Measurements from ENCODE around the gene NRG3.

NRG3 gene

DNA sequence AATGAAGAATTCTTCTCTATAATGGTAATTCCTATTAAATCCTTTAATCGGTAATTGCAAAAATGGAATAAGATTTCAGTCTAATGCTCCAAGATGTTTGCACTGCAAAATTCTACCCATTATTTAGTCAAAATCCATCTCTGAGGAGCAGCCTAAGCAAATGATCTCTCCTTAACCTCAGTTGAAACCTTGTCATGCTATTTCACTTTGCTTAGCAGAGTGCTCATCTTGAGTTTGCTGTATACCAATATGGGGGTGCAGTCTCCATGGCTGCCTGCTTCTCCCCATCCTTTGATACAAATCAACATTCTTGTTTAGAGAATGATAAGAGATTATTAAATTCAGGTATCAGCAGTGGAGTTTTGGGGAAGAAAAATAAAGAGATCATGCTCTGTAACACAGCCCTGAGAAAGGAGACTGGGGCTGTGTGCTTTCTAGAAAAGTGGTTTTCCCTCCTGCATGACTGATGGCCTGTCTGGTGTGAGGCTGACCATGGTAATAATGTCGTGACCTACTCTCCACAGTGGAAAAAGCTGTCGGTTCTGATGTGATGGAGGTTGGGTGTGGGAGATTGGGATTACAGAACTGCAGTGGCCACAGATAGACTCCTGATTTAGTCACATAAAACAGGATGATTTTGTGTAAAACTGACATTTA lies 982.1 kb downstream of the NRG3 start:
- ATAC-seq: no peak

DNA sequence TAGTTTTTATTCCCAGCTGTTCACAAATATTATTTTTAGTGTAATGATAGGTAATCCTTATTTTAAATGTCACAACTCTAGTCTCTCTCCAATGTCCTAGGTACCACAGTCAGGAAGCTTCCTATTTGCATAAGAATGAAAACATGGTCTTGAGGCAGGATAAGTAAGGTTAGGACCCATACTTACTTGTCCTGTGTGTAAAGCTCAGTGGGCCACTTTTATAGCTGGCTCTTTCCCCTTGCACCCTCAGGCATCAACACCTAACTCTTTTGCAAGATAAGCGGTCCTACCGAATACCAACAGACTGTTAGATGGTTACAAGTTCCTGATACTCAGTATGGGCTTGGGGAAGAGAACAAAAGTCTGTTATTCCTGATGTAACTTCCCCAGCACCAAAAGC lies 986.9 kb downstream of the NRG3 start:
- no peak for ATAC-seq

DNA sequence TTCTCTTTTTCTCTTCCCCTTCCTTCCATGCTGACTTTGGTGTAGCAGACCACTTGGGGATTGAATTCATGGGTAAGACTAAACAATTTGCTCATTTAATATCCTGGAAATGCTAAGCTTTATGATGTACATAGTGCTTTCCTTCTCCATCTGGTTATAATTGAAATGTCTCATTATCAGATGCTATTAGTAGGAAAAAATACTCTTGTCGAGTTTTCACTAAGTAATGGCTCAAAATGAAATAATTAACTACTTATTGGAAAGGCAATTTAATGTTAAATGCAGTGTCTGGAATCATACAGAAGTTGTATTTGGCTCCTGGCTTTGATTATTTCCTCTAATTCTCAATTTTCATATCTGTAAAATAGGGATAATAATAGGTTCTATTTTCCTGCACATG lies 990.4 kb downstream of the NRG3 start:
- ATAC-seq: no peak

DNA sequence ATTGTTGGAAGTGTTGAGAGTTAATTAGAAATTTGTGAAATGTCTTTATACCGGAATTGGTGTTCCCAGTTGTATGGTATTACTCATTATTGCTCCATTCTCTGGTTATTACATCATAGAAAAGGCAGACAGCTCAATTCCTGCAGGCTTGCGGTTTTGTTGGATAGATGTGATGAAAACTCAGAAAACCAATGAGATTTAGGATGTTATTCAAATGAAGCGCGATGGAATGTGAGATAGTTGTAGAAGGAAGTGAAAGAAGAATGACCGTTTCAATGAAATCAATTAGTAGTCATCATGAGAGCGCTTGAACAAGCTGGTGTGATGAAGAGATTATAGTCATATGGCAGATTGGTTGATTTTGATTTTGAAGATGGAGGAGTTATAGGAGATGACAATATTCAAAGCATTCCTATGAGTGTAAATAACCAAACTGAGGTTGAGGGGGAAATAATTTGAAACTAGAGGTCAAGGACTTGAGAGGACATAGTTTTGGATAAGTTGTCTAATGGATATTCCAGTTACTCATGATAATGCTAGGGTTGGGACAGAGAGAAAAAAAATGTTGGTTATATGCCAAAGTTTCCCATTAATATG lies 991.5 kb downstream of the NRG3 start:
- ATAC-seq: no peak

DNA sequence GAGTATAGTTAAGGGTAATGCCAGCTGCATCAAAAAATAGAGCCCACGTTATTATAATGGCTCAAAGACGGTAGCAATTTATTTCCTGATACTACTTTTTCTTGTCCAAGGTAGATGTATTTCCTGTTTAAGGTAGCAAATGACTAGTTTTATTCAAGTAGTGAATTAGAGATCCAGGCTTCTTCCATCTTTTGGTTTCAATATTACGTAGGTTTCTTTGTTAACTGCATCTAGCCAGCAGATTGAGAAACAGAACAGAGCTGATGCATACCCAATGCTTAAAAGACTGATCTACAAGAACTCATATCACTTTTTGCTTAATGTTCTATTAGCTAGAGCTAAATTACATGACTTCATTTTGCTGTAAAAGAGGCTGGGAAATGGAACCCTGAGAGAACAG lies 992.1 kb downstream of the NRG3 start:
- ATAC-seq: no peak

DNA sequence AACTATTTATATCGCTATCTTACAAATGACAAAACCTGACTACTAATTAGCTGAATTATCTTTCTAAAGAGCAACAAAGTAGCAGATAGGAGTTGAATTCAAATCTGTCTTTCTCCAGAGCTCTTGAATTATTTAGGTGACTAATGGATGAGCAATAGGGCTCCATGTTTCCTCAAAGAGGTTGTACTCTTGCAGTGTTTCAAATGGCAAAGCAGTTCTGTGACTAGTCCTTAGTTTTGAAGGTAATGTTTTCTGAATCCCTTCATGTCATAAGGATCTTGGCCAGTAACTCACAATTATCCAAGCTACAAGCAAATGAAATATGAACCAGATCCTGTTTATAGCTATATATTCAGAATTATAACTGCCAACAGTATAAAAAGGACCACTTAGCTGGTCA lies 999.7 kb downstream of the NRG3 start:
- ATAC-seq: no peak

DNA sequence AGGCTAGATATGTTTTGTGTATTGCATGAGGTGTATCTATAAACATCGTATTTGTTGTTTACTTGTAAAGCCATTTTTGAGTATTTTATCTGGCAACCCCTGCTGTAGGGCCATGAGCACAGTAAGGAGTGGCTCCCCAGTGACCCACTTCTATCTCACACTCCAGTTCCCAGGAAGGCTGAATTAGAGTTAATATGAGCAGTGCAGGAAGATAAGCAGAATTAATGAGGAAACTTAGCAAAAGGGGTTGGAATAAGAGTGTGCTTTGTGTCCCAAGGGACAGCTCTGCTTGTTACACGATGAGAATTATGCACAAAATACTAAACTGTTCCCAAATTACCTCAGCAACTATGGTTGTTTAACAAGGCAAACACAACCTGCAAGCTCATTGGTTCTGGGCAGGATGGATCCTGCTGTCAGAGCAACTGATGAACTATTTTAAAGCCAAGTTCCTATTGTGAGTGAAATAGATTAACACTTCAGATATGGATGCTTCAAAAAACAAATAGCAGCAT lies 1005.8 kb downstream of the NRG3 start:
- ATAC-seq: no peak

DNA sequence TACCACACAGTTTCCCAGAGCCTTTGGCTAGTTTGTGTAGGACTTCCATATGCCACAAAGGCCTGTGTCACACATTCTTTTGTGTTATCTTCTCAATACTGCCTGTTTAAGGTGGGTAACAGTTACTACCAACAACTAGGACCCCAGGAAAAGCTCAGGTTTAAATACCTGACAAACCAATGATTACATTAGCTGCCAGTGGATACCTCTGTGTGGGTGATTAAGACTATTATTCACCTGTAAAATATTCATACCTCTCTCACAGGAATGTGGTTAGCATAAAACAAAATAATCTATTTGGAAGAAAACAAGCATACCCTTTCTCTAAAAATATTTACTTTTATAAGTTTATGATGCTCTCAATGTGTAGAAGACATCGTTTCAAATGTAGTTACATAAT lies 1007.7 kb downstream of the NRG3 start:
- ATAC-seq: no peak

DNA sequence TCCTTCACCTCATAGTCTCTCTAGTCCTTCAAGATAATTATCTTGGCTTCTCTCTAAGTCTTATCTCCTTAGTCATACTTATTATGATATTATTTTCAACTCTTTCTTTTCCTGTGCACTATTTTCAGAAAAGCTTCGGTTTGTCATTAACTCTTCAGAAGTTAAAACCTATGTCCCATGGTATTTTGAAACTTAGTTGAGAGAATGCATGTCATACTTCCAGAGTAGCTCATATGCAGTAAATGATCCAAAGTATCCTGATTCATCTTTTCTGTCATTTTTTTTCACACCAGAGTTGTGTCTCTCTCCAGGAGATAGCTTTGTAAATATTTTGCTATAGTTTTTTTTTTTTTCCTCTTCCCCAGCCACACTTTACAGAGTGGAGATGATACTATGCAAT lies 1008.6 kb downstream of the NRG3 start:
- ATAC-seq: no peak

DNA sequence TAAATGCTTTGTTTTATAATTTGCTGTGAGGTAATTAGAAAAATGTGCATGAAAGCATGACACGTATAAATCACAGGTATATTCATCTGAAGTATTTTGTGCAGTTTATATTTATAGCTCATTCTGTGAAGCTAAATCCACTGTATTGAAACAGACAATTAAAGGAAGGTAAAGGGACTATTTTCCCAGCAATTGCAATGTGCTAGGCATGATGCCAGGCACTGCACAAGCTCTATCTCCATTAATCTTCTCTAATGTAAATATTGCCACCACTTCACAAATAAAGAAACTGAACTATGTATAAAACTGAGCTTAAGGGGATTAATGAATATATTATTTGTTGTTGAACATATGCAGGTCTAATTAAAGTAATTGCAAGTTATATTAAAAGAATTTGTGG lies 1012.5 kb downstream of the NRG3 start:
- ATAC-seq: no peak

DNA sequence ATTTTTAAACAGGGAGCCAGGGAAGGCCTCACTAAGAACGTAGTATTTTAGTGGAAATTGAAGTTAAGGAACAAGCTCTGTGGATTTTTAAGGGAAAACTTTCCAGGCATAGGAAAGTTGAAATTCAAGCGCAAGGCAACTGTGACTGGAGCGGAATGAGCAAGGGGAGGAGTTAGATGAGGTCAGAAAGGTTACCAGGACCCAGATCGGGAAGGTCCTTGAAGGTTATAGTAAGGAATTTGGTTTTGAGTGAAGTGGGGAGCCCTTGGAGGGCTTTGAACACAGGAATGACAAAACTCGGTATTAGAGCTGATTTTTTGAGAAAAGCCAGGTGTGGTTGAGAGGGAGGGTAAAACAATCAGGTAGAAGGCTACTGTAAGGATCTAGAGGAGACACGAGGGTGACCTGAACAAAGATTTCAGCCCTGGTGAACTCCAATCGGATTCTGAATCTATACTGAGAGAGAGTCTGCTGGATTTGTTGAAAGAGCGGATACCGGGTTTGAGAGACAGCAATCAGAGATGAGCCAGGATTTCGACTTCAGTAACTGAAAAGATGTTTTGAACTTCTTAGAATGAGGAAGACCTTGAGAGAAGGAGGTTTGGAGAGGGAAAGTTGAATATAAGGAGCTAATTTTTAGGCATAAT lies 1013.9 kb downstream of the NRG3 start:
- no peak for ATAC-seq

DNA sequence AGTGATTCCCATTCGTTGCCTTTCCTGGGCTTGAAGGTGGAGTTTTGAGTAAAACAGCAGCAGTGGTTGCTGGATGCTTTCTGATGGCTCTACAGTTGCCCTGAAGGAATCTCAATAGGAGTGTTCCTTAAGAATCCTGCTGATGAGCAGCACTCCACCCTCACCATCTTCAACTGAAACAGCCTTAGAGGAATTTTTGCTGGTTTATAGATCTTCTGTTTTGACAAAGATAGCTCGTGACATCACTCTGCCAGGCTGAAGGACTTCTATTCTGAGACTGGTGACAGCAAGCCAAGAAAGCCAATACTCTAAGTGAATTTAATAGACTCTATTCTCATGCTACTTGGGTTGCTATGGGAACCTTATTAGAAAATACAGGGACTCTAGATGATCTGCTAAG lies 1014.7 kb downstream of the NRG3 start:
- no peak for ATAC-seq

DNA sequence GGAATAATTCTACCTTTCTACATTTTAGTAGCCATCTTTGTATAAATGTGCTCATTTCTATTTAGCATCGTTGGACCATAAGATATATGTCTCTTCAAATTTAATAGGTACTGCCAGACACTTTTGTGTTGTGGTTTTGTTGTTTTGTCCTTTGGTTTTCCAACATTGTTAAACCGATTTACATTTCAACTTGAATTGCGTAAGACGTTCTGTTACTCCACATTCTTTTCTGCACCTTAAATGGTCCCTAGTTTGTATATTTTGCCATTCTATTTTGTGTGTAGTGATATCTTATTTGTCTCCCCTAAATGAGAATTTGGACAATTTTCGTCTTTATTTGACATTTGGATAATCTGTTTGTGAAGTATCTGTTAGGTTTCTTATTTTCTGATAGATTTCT lies 1015.6 kb downstream of the NRG3 start:
- ATAC-seq: no peak

DNA sequence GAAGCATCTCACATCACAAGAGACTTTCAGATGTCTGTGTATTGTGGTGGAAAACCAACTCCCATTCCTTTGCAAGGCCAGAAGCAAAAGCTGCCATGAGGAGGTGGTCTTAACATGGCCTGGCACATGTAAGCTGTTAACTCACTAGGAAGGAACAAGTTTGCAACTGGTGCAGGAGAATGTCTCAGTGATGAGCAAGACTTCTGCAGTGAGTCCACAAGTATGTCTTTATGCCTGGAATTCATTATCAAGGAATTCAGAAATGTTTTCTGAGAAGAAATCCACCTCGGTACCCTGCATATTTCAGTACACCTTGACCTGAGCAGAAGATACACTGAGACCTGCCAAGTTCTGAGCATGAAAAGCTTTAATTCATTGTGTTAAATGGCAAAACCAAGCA lies 1033.1 kb downstream of the NRG3 start:
- no peak for ATAC-seq

DNA sequence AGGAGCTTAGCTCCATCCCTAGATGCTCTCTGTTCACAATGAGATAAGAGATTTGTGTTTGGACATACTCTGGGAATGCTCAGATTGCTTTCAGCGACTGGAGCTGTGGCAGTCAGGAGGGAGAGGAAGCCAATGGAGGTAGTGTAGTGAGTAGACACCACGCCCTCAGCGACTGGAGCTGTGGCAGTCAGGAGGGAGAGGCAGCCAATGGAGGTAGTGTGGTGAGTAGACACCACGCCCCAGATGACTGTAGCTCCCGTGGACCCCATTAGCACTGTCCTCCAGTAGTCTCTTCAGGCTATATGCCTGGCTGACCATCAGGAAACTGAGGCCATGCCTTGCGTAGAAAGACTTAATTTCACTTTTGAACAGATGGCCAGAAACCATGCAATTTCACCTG lies 1033.8 kb downstream of the NRG3 start:
- no peak for ATAC-seq

DNA sequence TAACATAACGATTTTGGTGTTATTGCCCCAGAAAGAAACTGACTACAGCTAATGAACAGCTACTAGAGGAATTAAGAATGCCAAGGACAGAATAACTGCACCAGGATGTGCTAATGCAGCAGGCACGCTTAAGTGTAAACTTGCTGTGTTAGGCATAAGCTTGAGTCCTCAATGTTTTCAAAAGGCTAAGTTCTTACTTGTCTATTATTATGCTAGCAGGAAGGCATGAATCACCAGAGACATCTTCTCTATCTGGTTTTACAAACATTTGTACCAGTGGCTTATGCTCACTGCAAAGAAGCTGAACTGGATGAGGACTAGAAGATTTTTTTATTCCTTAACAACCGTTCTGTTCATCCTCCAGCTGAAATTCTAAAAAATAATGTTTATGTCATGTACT lies 1035.3 kb downstream of the NRG3 start:
- no peak for ATAC-seq

DNA sequence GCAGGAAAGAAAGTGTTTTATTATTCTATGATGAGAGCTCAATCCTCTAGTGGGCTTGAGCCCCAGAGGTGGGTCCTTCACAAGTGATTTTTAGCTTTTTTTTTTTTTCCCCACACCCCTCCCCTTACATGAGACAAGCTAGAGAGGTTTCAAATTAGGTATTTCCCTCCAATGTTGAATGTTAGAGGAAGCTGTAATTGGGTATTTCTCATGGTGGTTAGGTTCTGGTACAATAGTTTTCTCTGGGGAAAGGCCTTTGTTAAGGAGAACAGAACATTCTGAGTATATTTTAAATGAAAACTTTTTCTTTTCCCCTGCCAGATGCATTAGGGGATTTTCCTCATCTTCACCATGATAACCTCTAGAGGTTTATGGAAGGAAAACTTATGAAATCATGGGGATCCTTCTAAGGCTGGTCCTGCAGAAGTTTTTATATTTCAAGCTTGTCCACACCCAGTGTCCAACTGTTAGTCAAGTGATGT lies 1039.7 kb downstream of the NRG3 start:
- ATAC-seq: no peak

DNA sequence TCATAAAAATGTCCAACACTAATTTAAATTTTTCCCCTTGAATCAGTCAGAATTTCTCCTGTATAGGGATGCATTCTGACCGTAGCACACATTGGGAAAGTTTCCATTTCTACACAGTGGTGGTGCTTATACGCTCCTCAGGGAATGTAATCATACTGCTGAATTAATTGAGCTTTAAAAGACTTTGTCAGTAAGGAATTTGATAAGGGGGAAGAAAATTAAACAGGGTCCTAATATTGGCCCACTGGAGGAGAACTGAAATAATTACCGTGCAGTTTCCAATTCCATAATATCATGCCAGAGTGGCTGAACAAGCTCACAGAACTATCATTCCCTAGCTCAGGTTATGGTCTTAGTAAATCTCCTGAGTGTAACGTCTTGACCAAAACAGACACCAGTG lies 1041.9 kb downstream of the NRG3 start:
- no peak for ATAC-seq

DNA sequence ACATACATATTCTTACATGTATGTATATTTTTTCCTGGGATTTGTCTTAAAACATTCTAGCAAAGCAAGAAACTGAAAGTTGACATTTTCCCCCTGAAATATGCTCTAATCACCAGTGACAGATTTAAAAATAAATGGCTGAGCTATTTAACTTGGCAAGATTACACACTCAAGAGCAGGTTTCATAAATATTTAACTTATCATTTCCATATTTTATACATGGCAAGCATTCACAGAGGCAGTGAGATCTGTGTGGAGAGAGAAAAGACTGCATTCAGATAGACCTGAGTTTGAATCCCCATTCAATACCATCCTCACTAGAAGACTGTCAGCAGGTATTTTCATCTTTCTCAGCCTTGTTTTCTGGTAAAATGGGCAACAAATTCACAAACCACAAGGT lies 1043.0 kb downstream of the NRG3 start:
- ATAC-seq: no peak

DNA sequence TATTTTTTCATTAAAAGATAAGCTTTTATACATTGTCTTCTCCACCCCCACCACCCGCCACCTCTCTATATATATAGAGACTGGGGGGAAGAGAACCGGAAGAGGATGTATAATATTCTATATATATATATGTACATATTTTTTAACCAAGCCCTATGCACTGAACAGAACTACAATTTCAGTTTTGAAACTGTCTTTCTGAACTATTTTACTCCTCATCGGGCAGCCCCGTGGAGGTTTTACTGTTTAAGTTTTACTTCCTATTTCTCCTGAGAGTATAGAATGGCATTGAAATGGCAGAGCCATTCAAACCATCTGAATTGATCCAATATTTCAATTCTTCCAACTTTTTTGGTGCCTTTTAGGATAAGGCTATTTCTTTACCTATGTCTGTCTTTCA lies 1047.1 kb downstream of the NRG3 start:
- no peak for ATAC-seq

DNA sequence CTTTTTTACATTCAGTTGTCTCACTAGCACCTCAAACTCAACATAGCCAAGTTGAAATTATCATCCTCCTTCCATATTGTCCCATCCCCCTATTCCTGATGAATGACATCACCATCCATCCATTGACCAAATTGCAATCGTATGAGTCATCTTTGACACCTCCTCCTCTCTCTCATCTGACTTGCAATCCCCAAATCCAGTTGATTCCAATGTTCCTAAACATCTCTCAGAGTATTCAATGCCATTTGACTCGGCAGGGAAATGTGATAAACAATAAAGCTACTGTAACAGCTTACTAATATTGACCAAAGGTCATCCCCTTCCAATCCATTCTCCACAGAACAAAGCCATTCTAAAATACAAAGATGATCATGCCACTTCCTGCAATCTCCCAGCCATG lies 1047.8 kb downstream of the NRG3 start:
- ATAC-seq: no peak

DNA sequence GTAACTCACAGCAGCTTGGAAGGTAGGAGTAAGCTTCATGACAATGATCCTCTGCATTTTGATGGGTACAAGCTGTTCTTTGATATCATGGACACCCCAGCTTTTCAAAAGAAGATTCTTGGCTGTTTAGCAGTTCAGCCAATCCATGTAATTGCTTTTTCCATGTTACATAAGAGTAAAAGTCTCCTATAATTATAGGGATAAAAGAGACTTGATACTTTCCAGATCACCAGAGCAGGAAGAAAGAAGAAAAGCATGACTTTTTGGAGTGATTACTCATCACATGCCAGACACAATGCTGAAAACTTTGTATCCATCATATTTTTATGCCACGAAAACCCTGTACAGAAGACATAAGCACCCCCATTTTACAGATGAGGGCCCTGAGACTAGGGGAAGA lies 1049.7 kb downstream of the NRG3 start:
- no peak for ATAC-seq

DNA sequence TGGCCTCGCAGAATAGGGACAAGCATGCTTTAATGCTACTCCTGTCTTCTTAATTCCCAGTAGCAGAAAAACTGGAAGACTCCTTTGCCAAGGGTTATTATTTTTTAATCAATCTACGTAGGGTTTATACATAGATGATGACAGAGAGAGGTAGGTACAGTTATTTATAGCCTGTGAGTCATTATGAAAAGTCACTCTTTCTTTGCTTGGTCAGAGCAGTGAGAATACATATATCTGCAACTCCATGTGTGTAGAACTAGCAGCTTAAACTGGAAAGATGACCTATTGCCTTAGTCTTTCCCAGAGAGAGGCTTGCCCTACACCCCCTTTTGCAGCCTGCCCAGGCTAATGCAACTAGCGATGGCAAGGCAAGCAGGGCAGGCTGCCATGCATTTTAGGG lies 1050.6 kb downstream of the NRG3 start:
- ATAC-seq: no peak

DNA sequence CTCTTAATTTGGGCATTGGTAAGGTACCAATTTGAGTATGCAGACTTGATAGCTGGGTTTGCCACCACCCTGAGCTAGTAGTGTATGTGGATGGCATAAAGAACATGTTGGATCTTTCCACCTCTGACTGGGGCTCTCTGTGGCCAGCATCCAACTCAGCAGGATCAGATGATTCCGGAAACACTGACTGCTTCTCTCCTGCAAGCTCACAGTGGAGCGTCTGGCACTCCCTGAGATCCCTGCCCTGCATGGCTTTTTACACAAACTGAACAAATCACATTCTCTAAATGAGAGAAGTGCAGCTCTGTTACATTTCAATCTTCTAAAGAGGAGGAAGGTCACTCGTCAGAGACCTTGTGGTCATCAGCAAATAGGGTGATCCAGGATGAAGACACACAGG lies 1057.5 kb downstream of the NRG3 start:
- no peak for ATAC-seq

Data from activated CD4-positive, CD25-positive, alpha-beta regulatory T cell treated with anti-CD3 and anti-CD28 coated beads, Interleukin-2, amount 50 U/mL, for 24 hours (primary cell).